HCT116 (cell line): ENCODE measurements around the gene STIL. TPM values are rescaled to one million over a fixed set of nuclear protein-coding genes. Genes with fewer than 3 reads are reported as not detected.
"Not testable (repeated sequence)": the region's sequence is repeated elsewhere in the genome, so short reads cannot be mapped to it uniquely, and the experiment has no call there.

Source experiments
- ATAC-seq: fragments of 200-7000 bp; cut with Tn5 transposase; 2 replicates; pipeline ENCODE4 v1.9.1; 2020; ENCODE audit warnings: mild to moderate bottlenecking, moderate library complexity
- BruUV-seq: library from RNA; stranded (reverse); fragments of 400-500 nt; replicated peaks from 2 replicates; lab custom pipeline; 2021; lab: Mats Ljungman, UMichigan
- CTCF ChIA-PET: fragments of 300-600 bp; sonication (Branson Sonifier 250); formaldehyde crosslinking; loops from one replicate; lab custom pipeline; 2021; ENCODE audit warnings: antibody characterized with exemption; lab: Charles Lee
- POLR2A ChIA-PET: fragments of 300-600, 350-600 bp; sonication (Branson Sonifier 250); formaldehyde crosslinking; loops from one replicate; lab custom pipeline; 2021; ENCODE audit warnings: antibody characterized with exemption; lab: Charles Lee
- RAD21 ChIA-PET, 2 experiments: fragments of 300-600 bp; sonication (Branson Sonifier 250); formaldehyde crosslinking; loops; one replicate each; lab custom pipeline; 2023; ENCODE audit warnings: low total read pairs in 2 of 2; ENCODE audit not compliant: uncharacterized antibody in 2 of 2, unreplicated experiment in 2 of 2, low non-redundant PET in 1 of 2; lab: Charles Lee
- DNase-seq: peaks from one replicate; pipeline ENCODE4 v3.0.0-alpha.2; 2010; ENCODE audit warnings: low read depth, low spot score
- H2AFZ ChIP-seq: fragments of 200-600 bp; shearing (Covaris generic), sonication (generic); 2 replicates; pipeline ENCODE4 v1.6.1; 2017; ENCODE audit warnings: low read depth, mixed run types, mixed read lengths, antibody characterized with exemption, low read length; ENCODE audit not compliant: poor library complexity, severe bottlenecking
- H3K27ac ChIP-seq: 2 replicates; pipeline ENCODE4 v1.5.1; 2012; ENCODE audit warnings: low read depth, low read length
- H3K27me3 ChIP-seq: fragments of 200-600 bp; sonication (generic); 2 replicates; pipeline ENCODE4 v1.6.1; 2016; ENCODE audit warnings: mixed run types, low read length, mixed read lengths; ENCODE audit not compliant: insufficient read depth
- H3K36me3 ChIP-seq, 2 experiments: fragments of 200-500 bp in 1 of 2; fragments of 200-600 bp in 1 of 2; sonication (Bioruptor generic) in 1 of 2; sonication (generic) in 1 of 2; 2 replicates each; pipeline versions ENCODE4 v1.5.1 to v1.6.1; 2014 to 2016; ENCODE audit warnings: low read length in 2 of 2, inconsistent platforms in 1 of 2, mixed read lengths in 1 of 2, mixed run types in 1 of 2; ENCODE audit not compliant: insufficient read depth in 2 of 2, control insufficient read depth in 1 of 2
- H3K4me1 ChIP-seq, 2 experiments: fragments of 200-600 bp in 1 of 2; sonication (generic) in 1 of 2; 2 replicates each; pipeline versions ENCODE4 v1.5.1 to v1.6.1; 2012 to 2017; ENCODE audit warnings: low read length in 2 of 2, inconsistent platforms in 1 of 2, mild to moderate bottlenecking in 1 of 2, mixed read lengths in 1 of 2, mixed run types in 1 of 2, moderate library complexity in 1 of 2; ENCODE audit not compliant: insufficient read depth in 2 of 2, control insufficient read depth in 1 of 2
- H3K4me2 ChIP-seq: fragments of 200-600 bp; sonication (generic); 2 replicates; pipeline ENCODE4 v1.6.1; 2017; ENCODE audit warnings: mixed run types, low read length, mixed read lengths
- H3K4me3 ChIP-seq, 2 experiments: fragments of 200-600 bp in 1 of 2; sonication (generic) in 1 of 2; replicated peaks in 1 of 2; 2 replicates each; pipeline ENCODE4 v1.5.1; 2011 to 2016; ENCODE audit warnings: low read length in 2 of 2, control low read depth in 1 of 2, low read depth in 1 of 2, mild to moderate bottlenecking in 1 of 2, mixed read lengths in 1 of 2, mixed run types in 1 of 2
- H3K79me2 ChIP-seq: fragments of 200-600 bp; sonication (generic); 2 replicates; pipeline ENCODE4 v1.6.1; 2017; ENCODE audit warnings: mild to moderate bottlenecking, mixed run types, low read length, moderate library complexity, mixed read lengths; ENCODE audit not compliant: insufficient read depth
- H3K9ac ChIP-seq: fragments of 200-600 bp; sonication (generic); 2 replicates; pipeline ENCODE4 v1.6.1; 2016; ENCODE audit warnings: low read length, mixed read lengths
- H3K9me2 ChIP-seq: fragments of 200-600 bp; sonication (generic), shearing (Covaris generic); 2 replicates; pipeline ENCODE4 v1.6.1; 2017; ENCODE audit warnings: mixed run types, mild to moderate bottlenecking, moderate library complexity; ENCODE audit not compliant: insufficient read depth
- H3K9me3 ChIP-seq, 2 experiments: fragments of 200-500 bp in 1 of 2; fragments of 200-600 bp in 1 of 2; sonication (Bioruptor generic) in 1 of 2; sonication (generic) in 1 of 2; 2 replicates each; pipeline ENCODE4 v1.6.1; 2014 to 2017; ENCODE audit warnings: low read length in 2 of 2, mixed read lengths in 2 of 2, inconsistent platforms in 1 of 2, low read depth in 1 of 2, mild to moderate bottlenecking in 1 of 2, mixed run types in 1 of 2, moderate library complexity in 1 of 2; ENCODE audit not compliant: control insufficient read depth in 1 of 2, insufficient read depth in 1 of 2
- H4K20me1 ChIP-seq: fragments of 200-600 bp; sonication (generic), shearing (Covaris generic); 2 replicates; pipeline ENCODE4 v1.6.1; 2017; ENCODE audit warnings: mixed run types, mild to moderate bottlenecking, moderate library complexity; ENCODE audit not compliant: insufficient read depth
- CBX3 ChIP-seq: IDR thresholded peaks from 2 replicates; pipeline ENCODE4 v1.6.1; 2012; ENCODE audit warnings: low read depth
- CEBPB ChIP-seq: IDR thresholded peaks from 2 replicates; pipeline ENCODE4 v1.6.1; 2012; ENCODE audit warnings: low read depth
- ELF1 ChIP-seq: IDR thresholded peaks from 2 replicates; pipeline ENCODE4 v1.6.1; 2012; ENCODE audit warnings: low read depth, borderline replicate concordance
- EZH2 ChIP-seq: fragments of 200-600 bp; sonication (generic); IDR thresholded peaks from 2 replicates; pipeline ENCODE4 v1.6.1; 2017; ENCODE audit warnings: antibody characterized with exemption, mixed run types
- POLR2A ChIP-seq: IDR thresholded peaks from 2 replicates; pipeline ENCODE4 v1.7.0; 2011; ENCODE audit warnings: borderline replicate concordance; ENCODE audit not compliant: insufficient read depth, insufficient read length; ENCODE audit errors: extremely low read depth
- RAD21 ChIP-seq: IDR thresholded peaks from 2 replicates; pipeline ENCODE4 v1.6.1; 2012; ENCODE audit warnings: low read depth, mild to moderate bottlenecking
- SIN3A ChIP-seq: IDR thresholded peaks from 2 replicates; pipeline ENCODE4 v1.6.1; 2012; ENCODE audit warnings: low read depth
- SP1 ChIP-seq: IDR thresholded peaks from 2 replicates; pipeline ENCODE4 v1.6.1; 2012; ENCODE audit warnings: low read depth
- TCF7L2 ChIP-seq: IDR thresholded peaks from 2 replicates; pipeline ENCODE4 v1.7.0; 2011; ENCODE audit warnings: borderline replicate concordance, inconsistent platforms; ENCODE audit not compliant: insufficient read depth, insufficient read length; ENCODE audit errors: extremely low read depth
- ZFX ChIP-seq: fragments of 450-650 bp; IDR thresholded peaks from 2 replicates; pipeline ENCODE4 v1.6.1; 2017
- ZNF274 ChIP-seq: fragments of 200-500 bp; sonication (Bioruptor generic); IDR thresholded peaks from 2 replicates; pipeline ENCODE4 v1.6.1; 2014; ENCODE audit warnings: mild to moderate bottlenecking, low read depth, low read length, inconsistent platforms
- intact Hi-C: fragments of 100-400 bp; cut with micrococcal nuclease; formaldehyde crosslinking; loops from 2 replicates; pipeline ENCODE4 v1.10.0; 2022
- total RNA-seq: library from RNA; stranded (reverse); gene quantifications from one replicate; pipeline ENCODE4 v1.2.1, GENCODE V29; 2021; ENCODE audit not compliant: unreplicated experiment
- TF ChIP-seq, protein P1 (sequence below): IDR thresholded peaks from 2 replicates; pipeline ENCODE4 v1.6.1; 2011; ENCODE audit warnings: mild to moderate bottlenecking, low read length, moderate library complexity; ENCODE audit not compliant: insufficient replicate concordance; ENCODE audit errors: extremely low read depth
- TF ChIP-seq, protein P2 (sequence below): IDR thresholded peaks from 2 replicates; pipeline ENCODE4 v1.6.1; 2012; ENCODE audit warnings: low read depth
- TF ChIP-seq, protein P3 (sequence below): IDR thresholded peaks from 2 replicates; pipeline ENCODE4 v1.6.1; 2012

The STIL gene
- total RNA-seq, 1 experiment from 2014 or later: 34.4 TPM

DNA sequence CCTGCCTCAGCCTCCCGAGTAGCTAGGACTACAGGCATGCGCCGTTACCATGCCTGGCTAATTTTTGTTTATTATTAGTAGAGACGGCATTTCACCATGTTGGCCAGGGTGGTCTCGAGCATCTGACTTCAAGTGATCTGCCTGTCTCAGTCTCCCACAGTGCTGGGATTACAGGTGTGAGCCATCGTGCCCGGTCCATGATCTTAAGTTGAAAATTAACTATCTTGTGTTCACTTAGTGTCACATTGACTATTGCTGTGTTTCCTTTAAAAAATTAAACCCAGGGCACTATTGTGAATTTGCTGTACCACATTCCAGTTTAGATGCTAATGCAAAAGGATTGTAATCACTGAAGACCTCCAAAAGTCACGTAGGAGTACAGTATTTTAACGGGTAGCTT is 33.8 kb upstream of the STIL start:
- Histone ChIP-seq H3K9me2 (no peaks in the 10 kb centered on the region), H3K36me3 (no peaks in the 10 kb centered on the region), H3K79me2 (peaks cover 42% of the 10 kb centered on the region), H2AFZ (no peak overlapping the region), H3K27me3 (no peaks in the 10 kb centered on the region), H3K9ac (no peak overlapping the region), H3K27ac (no peak overlapping the region), H3K9me3 (no peaks in the 10 kb centered on the region)
- RAD21 ChIA-PET: no interaction called here
- CTCF ChIA-PET: no interaction called here
- no peak for ATAC-seq
- no peak for DNase-seq
- BruUV-seq: no TSS peak
- POLR2A ChIA-PET: no interaction called here
- TF ChIP-seq ELF1 (no peak), RAD21 (no peak), ZNF274 (no peak), EZH2 (no peak), SIN3A (no peak), CEBPB (no peak), POLR2A (no peak), SP1 (no peak), ZFX (no peak), TCF7L2 (no peak), CBX3 (no peak)
- TF ChIP-seq, protein P1, sequence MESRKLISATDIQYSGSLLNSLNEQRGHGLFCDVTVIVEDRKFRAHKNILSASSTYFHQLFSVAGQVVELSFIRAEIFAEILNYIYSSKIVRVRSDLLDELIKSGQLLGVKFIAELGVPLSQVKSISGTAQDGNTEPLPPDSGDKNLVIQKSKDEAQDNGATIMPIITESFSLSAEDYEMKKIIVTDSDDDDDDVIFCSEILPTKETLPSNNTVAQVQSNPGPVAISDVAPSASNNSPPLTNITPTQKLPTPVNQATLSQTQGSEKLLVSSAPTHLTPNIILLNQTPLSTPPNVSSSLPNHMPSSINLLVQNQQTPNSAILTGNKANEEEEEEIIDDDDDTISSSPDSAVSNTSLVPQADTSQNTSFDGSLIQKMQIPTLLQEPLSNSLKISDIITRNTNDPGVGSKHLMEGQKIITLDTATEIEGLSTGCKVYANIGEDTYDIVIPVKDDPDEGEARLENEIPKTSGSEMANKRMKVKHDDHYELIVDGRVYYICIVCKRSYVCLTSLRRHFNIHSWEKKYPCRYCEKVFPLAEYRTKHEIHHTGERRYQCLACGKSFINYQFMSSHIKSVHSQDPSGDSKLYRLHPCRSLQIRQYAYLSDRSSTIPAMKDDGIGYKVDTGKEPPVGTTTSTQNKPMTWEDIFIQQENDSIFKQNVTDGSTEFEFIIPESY: no peak
- TF ChIP-seq, protein P2, sequence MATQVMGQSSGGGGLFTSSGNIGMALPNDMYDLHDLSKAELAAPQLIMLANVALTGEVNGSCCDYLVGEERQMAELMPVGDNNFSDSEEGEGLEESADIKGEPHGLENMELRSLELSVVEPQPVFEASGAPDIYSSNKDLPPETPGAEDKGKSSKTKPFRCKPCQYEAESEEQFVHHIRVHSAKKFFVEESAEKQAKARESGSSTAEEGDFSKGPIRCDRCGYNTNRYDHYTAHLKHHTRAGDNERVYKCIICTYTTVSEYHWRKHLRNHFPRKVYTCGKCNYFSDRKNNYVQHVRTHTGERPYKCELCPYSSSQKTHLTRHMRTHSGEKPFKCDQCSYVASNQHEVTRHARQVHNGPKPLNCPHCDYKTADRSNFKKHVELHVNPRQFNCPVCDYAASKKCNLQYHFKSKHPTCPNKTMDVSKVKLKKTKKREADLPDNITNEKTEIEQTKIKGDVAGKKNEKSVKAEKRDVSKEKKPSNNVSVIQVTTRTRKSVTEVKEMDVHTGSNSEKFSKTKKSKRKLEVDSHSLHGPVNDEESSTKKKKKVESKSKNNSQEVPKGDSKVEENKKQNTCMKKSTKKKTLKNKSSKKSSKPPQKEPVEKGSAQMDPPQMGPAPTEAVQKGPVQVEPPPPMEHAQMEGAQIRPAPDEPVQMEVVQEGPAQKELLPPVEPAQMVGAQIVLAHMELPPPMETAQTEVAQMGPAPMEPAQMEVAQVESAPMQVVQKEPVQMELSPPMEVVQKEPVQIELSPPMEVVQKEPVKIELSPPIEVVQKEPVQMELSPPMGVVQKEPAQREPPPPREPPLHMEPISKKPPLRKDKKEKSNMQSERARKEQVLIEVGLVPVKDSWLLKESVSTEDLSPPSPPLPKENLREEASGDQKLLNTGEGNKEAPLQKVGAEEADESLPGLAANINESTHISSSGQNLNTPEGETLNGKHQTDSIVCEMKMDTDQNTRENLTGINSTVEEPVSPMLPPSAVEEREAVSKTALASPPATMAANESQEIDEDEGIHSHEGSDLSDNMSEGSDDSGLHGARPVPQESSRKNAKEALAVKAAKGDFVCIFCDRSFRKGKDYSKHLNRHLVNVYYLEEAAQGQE: no peak
- TF ChIP-seq, protein P3, sequence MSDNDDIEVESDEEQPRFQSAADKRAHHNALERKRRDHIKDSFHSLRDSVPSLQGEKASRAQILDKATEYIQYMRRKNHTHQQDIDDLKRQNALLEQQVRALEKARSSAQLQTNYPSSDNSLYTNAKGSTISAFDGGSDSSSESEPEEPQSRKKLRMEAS: no peak
- TF ChIP-seq, all 23 proteins: peak for 0
- Histone ChIP-seq H4K20me1 (no peaks in the 10 kb centered on the region), H3K4me2 (no peak overlapping the region), H3K4me1 (peaks cover 0 to 5% of the 10 kb centered on the region in 2 experiments; a peak in 1 of 4 replicates), H3K4me3 (no peak overlapping the region)
- intact Hi-C loops: no loop called here

DNA sequence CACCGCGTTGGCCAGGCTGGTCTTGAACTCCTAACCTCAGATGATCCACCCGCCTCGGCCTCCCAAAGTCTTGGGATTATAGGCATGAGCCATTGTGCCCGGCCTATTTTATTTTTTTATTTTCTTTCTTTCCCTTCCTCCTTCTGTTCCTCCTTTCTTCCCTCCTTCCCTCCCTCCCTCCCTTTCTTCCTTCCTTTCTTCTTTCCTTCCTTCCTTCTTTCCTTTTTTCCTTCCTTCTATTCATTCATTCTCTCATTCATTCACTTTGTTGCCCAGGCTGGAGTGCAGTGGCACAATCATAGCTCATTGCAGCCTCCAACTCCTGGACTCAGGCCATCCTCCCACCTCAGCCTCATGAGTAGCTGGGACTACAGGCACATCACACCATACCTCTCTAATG is 33.0 kb upstream of the STIL start:
- H3K27ac ChIP-seq, H3K9me3 ChIP-seq, intact Hi-C loops, H3K9ac ChIP-seq, BruUV-seq, H3K9me2 ChIP-seq, H3K4me1 ChIP-seq, ATAC-seq, H3K36me3 ChIP-seq, H4K20me1 ChIP-seq, H3K4me3 ChIP-seq, CTCF ChIA-PET, H2AFZ ChIP-seq, H3K4me2 ChIP-seq, DNase-seq, POLR2A ChIA-PET, H3K27me3 ChIP-seq, RAD21 ChIA-PET: not testable (repeated sequence)
- H3K79me2 ChIP-seq: peaks cover 38% of the 10 kb centered on the region
